SK-N-SH treated with all-trans-retinoic acid at 6 μM for 48 hours (cell line): ENCODE measurements around the gene FUT4.

Experiments used
- ATAC-seq: fragments of 200-7000 bp; cut with Tn5 transposase; 3 replicates; pipeline ENCODE4 v1.9.1; 2020; ENCODE audit warnings: mild to moderate bottlenecking, moderate library complexity
- ARNTL ChIP-seq: fragments of 450-650 bp; formaldehyde crosslinking; IDR thresholded peaks from 2 replicates; pipeline ENCODE4 v1.5.0; 2020; ENCODE audit warnings: low read depth, mild to moderate bottlenecking, moderate library complexity, borderline replicate concordance
- BACH2 ChIP-seq: fragments of 250-450 bp; sonication (Bioruptor Pico); IDR thresholded peaks from 2 replicates; pipeline ENCODE4 v1.9.0; 2021; ENCODE audit warnings: mild to moderate bottlenecking, borderline replicate concordance
- GLIS3 ChIP-seq: fragments of 250-450 bp; sonication (Bioruptor Pico); IDR thresholded peaks from 2 replicates; pipeline ENCODE4 v1.5.0; 2020; ENCODE audit warnings: mild to moderate bottlenecking, moderate library complexity
- OSR1 ChIP-seq: fragments of 250-450 bp; sonication (Bioruptor Pico); IDR thresholded peaks from 2 replicates; pipeline ENCODE4 v1.8.0; 2022; ENCODE audit warnings: moderate library complexity, mild to moderate bottlenecking, inconsistent platforms
- RARB ChIP-seq: fragments of 250-450 bp; sonication (Bioruptor Pico); IDR thresholded peaks from 2 replicates; pipeline ENCODE4 v1.8.0; 2021; ENCODE audit warnings: mild to moderate bottlenecking, moderate library complexity
- TCF4 ChIP-seq: fragments of 250-450 bp; sonication (Bioruptor Pico); IDR thresholded peaks from 2 replicates; pipeline ENCODE4 v1.8.0; 2021; ENCODE audit warnings: mild to moderate bottlenecking, moderate library complexity, borderline replicate concordance
- TOX ChIP-seq: fragments of 250-450 bp; sonication (Bioruptor Pico); IDR thresholded peaks from 2 replicates; pipeline ENCODE4 v1.8.0; 2021; ENCODE audit warnings: mild to moderate bottlenecking, moderate library complexity, borderline replicate concordance
- ZFP3 ChIP-seq: fragments of 250-450 bp; sonication (Bioruptor Pico); IDR thresholded peaks from 2 replicates; pipeline ENCODE4 v1.5.0; 2020; ENCODE audit warnings: mild to moderate bottlenecking, moderate library complexity
- ZFP30 ChIP-seq: fragments of 450-650 bp; formaldehyde crosslinking; IDR thresholded peaks from 2 replicates; pipeline ENCODE4 v1.5.0; 2022; ENCODE audit warnings: mild to moderate bottlenecking, moderate library complexity
- ZNF565 ChIP-seq: fragments of 450-650 bp; formaldehyde crosslinking; conservative IDR thresholded peaks from 2 replicates; pipeline ENCODE4 v1.5.0; 2020; ENCODE audit warnings: low read depth, mild to moderate bottlenecking, moderate library complexity
- ZNF70 ChIP-seq: fragments of 450-650 bp; formaldehyde crosslinking; IDR thresholded peaks from 2 replicates; pipeline ENCODE4 v1.5.0; 2020; ENCODE audit warnings: mild to moderate bottlenecking, moderate library complexity
- ZNF8 ChIP-seq: fragments of 450-650 bp; formaldehyde crosslinking; IDR thresholded peaks from 2 replicates; pipeline ENCODE4 v1.5.0; 2020; ENCODE audit warnings: mild to moderate bottlenecking, moderate library complexity
- TF ChIP-seq, protein P1 (sequence below): fragments of 250-450 bp; sonication (Bioruptor Pico); IDR thresholded peaks from 2 replicates; pipeline ENCODE4 v1.5.1; 2020; ENCODE audit warnings: low read depth, mild to moderate bottlenecking, moderate library complexity
- TF ChIP-seq, protein P2 (sequence below): fragments of 250-450 bp; sonication (Bioruptor Pico); IDR thresholded peaks from 2 replicates; pipeline ENCODE4 v1.8.0; 2020; ENCODE audit warnings: mild to moderate bottlenecking, moderate library complexity, borderline replicate concordance
- TF ChIP-seq, protein P3 (sequence below): fragments of 250-450 bp; sonication (Bioruptor Pico); IDR thresholded peaks from 2 replicates; pipeline ENCODE4 v1.8.0; 2021; ENCODE audit warnings: low read depth, mild to moderate bottlenecking, moderate library complexity, borderline replicate concordance
- TF ChIP-seq, protein P4 (sequence below): fragments of 250-450 bp; sonication (Bioruptor Pico); IDR thresholded peaks from 2 replicates; pipeline ENCODE4 v1.5.1; 2021; ENCODE audit warnings: mild to moderate bottlenecking, moderate library complexity

The FUT4 gene

DNA sequence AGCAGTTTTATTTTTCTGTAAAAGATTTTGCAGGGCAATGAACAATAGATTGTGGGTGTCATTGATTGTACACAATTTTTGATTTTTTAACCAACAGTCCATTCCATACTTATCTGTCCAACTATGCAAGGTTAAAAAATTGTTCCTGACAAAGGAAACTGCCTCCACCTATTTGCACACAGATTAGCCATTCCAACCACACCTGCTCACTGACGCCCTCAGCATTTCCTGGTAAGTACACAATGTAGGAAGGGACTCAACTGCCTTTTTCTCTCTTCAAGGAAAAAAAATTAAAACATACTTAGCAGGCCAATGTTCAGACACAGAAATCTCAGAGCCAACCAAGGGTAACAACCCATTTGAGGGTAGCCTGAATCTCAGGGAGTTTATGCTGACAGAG lies 4.3 kb upstream of the FUT4 start:
- no peak for ATAC-seq
- TF ChIP-seq GLIS3 (CRISPR knock-in tag), result no peak
- no peak for TF ChIP-seq TOX (CRISPR knock-in tag)
- TF ChIP-seq, protein P1, sequence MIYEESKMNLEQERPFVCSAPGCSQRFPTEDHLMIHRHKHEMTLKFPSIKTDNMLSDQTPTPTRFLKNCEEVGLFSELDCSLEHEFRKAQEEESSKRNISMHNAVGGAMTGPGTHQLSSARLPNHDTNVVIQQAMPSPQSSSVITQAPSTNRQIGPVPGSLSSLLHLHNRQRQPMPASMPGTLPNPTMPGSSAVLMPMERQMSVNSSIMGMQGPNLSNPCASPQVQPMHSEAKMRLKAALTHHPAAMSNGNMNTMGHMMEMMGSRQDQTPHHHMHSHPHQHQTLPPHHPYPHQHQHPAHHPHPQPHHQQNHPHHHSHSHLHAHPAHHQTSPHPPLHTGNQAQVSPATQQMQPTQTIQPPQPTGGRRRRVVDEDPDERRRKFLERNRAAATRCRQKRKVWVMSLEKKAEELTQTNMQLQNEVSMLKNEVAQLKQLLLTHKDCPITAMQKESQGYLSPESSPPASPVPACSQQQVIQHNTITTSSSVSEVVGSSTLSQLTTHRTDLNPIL (CRISPR knock-in tag), result no peak
- TF ChIP-seq ARNTL, result no peak
- no peak for TF ChIP-seq ZFP30
- TF ChIP-seq, protein P2, sequence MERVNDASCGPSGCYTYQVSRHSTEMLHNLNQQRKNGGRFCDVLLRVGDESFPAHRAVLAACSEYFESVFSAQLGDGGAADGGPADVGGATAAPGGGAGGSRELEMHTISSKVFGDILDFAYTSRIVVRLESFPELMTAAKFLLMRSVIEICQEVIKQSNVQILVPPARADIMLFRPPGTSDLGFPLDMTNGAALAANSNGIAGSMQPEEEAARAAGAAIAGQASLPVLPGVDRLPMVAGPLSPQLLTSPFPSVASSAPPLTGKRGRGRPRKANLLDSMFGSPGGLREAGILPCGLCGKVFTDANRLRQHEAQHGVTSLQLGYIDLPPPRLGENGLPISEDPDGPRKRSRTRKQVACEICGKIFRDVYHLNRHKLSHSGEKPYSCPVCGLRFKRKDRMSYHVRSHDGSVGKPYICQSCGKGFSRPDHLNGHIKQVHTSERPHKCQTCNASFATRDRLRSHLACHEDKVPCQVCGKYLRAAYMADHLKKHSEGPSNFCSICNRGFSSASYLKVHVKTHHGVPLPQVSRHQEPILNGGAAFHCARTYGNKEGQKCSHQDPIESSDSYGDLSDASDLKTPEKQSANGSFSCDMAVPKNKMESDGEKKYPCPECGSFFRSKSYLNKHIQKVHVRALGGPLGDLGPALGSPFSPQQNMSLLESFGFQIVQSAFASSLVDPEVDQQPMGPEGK (CRISPR knock-in tag), result no peak
- no peak for TF ChIP-seq RARB (CRISPR knock-in tag)
- no peak for TF ChIP-seq ZFP3 (CRISPR knock-in tag)
- no peak for TF ChIP-seq ZNF70 (CRISPR knock-in tag)

DNA sequence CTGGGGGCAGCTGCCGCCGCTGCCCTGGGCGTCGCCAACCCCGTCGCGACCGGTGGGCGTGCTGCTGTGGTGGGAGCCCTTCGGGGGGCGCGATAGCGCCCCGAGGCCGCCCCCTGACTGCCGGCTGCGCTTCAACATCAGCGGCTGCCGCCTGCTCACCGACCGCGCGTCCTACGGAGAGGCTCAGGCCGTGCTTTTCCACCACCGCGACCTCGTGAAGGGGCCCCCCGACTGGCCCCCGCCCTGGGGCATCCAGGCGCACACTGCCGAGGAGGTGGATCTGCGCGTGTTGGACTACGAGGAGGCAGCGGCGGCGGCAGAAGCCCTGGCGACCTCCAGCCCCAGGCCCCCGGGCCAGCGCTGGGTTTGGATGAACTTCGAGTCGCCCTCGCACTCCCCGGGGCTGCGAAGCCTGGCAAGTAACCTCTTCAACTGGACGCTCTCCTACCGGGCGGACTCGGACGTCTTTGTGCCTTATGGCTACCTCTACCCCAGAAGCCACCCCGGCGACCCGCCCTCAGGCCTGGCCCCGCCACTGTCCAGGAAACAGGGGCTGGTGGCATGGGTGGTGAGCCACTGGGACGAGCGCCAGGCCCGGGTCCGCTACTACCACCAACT lies 1.0 kb downstream of the FUT4 start:
- TF ChIP-seq, protein P2 (CRISPR knock-in tag), result no peak
- TF ChIP-seq TCF4 (CRISPR knock-in tag), result no peak
- TF ChIP-seq ZNF565, result no peak
- TF ChIP-seq ZNF8 (CRISPR knock-in tag), result no peak

DNA sequence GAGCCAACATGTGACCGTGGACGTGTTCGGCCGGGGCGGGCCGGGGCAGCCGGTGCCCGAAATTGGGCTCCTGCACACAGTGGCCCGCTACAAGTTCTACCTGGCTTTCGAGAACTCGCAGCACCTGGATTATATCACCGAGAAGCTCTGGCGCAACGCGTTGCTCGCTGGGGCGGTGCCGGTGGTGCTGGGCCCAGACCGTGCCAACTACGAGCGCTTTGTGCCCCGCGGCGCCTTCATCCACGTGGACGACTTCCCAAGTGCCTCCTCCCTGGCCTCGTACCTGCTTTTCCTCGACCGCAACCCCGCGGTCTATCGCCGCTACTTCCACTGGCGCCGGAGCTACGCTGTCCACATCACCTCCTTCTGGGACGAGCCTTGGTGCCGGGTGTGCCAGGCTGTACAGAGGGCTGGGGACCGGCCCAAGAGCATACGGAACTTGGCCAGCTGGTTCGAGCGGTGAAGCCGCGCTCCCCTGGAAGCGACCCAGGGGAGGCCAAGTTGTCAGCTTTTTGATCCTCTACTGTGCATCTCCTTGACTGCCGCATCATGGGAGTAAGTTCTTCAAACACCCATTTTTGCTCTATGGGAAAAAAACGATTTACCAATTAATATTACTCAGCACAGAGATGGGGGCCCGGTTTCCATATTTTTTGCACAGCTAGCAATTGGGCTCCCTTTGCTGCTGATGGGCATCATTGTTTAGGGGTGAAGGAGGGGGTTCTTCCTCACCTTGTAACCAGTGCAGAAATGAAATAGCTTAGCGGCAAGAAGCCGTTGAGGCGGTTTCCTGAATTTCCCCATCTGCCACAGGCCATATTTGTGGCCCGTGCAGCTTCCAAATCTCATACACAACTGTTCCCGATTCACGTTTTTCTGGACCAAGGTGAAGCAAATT lies 1.8 kb downstream of the FUT4 start:
- TF ChIP-seq, protein P3, sequence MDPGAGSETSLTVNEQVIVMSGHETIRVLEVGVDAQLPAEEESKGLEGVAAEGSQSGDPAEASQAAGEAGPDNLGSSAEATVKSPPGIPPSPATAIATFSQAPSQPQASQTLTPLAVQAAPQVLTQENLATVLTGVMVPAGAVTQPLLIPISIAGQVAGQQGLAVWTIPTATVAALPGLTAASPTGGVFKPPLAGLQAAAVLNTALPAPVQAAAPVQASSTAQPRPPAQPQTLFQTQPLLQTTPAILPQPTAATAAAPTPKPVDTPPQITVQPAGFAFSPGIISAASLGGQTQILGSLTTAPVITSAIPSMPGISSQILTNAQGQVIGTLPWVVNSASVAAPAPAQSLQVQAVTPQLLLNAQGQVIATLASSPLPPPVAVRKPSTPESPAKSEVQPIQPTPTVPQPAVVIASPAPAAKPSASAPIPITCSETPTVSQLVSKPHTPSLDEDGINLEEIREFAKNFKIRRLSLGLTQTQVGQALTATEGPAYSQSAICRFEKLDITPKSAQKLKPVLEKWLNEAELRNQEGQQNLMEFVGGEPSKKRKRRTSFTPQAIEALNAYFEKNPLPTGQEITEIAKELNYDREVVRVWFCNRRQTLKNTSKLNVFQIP (CRISPR knock-in tag), result no peak
- TF ChIP-seq ZFP3 (CRISPR knock-in tag), result no peak
- no peak for TF ChIP-seq TOX (CRISPR knock-in tag)
- TF ChIP-seq ARNTL, result no peak
- TF ChIP-seq BACH2 (CRISPR knock-in tag), result no peak
- TF ChIP-seq, protein P2 (CRISPR knock-in tag), result no peak
- no peak for TF ChIP-seq ZNF565
- no peak for TF ChIP-seq OSR1 (CRISPR knock-in tag)
- ATAC-seq, result no peak

More for the DNA sequence above, 1.0 kb downstream of the FUT4 start:
- ATAC-seq, result no peak

DNA sequence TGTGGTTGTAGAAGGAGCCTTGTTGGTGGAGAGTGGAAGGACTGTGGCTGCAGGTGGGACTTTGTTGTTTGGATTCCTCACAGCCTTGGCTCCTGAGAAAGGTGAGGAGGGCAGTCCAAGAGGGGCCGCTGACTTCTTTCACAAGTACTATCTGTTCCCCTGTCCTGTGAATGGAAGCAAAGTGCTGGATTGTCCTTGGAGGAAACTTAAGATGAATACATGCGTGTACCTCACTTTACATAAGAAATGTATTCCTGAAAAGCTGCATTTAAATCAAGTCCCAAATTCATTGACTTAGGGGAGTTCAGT lies 2.4 kb downstream of the FUT4 start:
- TF ChIP-seq, protein P4, sequence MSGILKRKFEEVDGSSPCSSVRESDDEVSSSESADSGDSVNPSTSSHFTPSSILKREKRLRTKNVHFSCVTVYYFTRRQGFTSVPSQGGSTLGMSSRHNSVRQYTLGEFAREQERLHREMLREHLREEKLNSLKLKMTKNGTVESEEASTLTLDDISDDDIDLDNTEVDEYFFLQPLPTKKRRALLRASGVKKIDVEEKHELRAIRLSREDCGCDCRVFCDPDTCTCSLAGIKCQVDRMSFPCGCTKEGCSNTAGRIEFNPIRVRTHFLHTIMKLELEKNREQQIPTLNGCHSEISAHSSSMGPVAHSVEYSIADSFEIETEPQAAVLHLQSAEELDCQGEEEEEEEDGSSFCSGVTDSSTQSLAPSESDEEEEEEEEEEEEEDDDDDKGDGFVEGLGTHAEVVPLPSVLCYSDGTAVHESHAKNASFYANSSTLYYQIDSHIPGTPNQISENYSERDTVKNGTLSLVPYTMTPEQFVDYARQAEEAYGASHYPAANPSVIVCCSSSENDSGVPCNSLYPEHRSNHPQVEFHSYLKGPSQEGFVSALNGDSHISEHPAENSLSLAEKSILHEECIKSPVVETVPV, result no peak
- TF ChIP-seq, all 23 proteins: peak for 0

More for the DNA sequence above, 2.4 kb downstream of the FUT4 start:
- ATAC-seq, result no peak
